GM10248 (cell line): Measurements from ENCODE around the gene HAPLN1.

Experiments used
- CTCF ChIA-PET: fragments of 300-600 bp; sonication (Branson Sonifier 250); formaldehyde crosslinking; extraction: SDS; loops from one replicate; lab custom pipeline; 2021; ENCODE audit warnings: antibody characterized with exemption; lab: Yijun Ruan, JAX
- POLR2A ChIA-PET: fragments of 350-650 bp; sonication (Branson Sonifier 250); formaldehyde crosslinking; extraction: SDS; loops from one replicate; lab custom pipeline; 2020; ENCODE audit warnings: antibody characterized with exemption; lab: Yijun Ruan, JAX
- DNase-seq: peaks from one replicate; pipeline ENCODE4 v3.0.0; 2012; ENCODE audit errors: extremely low spot score
- TF ChIP-seq, protein P1 (sequence below): IDR thresholded peaks from 2 replicates; pipeline ENCODE4 v1.5.1; 2012; ENCODE audit warnings: mild to moderate bottlenecking, low read depth; ENCODE audit errors: extremely low read depth, missing control alignments, control extremely low read depth

Gene HAPLN1

DNA sequence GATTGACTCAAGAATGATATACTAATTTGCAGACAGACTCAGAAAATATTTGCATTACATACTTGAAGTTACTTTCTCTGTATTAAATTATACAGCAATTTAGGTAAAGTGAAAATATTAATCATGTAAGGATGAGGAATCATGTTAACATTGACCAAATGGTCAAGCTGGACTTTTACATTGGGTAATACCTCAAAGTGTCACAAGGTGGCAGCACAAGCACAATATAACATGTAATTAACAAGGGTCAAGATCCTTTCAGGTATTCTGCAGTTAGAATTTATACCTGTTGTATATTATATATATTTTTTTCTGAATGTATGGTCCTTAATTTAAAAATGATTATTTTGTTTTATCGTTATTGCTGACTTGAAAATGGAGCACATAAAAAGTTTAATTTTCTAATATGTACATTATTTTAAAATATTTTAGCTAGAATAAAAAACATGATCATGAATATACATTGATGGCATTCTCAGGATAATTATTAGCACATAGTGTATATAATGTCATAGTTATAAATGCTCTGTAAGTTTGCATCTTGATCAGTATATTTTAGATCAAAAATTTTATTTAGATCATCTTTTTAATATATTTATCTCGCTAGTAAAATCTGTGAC lies 8.6 kb downstream of the HAPLN1 start:
- ChIA-PET CTCF (interaction anchor here (0.6 to 2.0 kb wide), 16 partner anchors 8 to 1361 kb away, joined by 3 to 10 read pairs (median 3); partner anchors contain the start of gene HAPLN1), POLR2A (no interaction called here)
- TF ChIP-seq, protein P1, sequence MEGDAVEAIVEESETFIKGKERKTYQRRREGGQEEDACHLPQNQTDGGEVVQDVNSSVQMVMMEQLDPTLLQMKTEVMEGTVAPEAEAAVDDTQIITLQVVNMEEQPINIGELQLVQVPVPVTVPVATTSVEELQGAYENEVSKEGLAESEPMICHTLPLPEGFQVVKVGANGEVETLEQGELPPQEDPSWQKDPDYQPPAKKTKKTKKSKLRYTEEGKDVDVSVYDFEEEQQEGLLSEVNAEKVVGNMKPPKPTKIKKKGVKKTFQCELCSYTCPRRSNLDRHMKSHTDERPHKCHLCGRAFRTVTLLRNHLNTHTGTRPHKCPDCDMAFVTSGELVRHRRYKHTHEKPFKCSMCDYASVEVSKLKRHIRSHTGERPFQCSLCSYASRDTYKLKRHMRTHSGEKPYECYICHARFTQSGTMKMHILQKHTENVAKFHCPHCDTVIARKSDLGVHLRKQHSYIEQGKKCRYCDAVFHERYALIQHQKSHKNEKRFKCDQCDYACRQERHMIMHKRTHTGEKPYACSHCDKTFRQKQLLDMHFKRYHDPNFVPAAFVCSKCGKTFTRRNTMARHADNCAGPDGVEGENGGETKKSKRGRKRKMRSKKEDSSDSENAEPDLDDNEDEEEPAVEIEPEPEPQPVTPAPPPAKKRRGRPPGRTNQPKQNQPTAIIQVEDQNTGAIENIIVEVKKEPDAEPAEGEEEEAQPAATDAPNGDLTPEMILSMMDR = peak; percentile 71
- peak; percentile 37 for DNase-seq

DNA sequence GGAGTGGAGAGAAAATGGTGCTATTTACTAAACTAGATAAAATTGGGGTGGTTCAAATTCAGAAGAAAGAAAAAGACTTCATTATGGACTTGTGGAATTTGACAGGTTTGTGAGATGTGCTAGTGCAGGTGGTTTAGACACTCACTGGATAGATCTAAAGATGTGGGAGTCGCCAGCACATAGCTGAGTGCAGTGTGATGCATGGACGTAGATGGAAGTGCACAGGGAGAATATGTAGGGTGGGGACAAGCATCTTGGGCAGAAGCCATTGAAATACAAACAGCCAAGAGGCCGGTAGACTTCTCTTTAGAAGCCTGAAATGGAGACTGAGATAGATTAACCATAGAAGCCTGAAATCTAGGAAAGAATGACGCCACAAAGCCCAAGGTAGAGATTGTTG lies 10.7 kb downstream of the HAPLN1 start:
- POLR2A ChIA-PET = no interaction called here
- CTCF ChIA-PET = no interaction called here
- TF ChIP-seq, protein P1 = no peak
- DNase-seq = no peak

DNA sequence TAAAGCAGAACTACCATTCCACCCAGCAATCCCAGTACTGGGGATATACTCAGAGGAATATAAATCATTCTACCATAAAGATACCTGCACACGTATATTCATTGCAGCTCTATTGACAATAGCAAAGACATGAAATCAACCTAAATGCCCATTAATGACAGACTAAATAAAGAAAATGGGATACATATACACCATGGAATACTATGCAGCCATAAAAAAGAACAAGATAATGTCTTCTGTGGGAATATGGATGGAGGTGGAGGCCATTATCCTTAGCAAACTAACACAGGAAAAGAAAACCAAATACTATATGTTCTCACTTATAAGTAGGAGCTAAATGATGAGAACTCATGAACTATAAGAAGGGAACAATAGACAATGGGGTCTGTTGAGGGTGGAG lies 12.5 kb downstream of the HAPLN1 start:
- CTCF ChIA-PET = interaction anchor here (1.6 kb wide), 1 partner anchor 10 kb away, joined by 3 read pairs; no protein-coding TSS in a partner anchor
- POLR2A ChIA-PET = no interaction called here
- TF ChIP-seq, protein P1 = no peak
- no peak for DNase-seq

DNA sequence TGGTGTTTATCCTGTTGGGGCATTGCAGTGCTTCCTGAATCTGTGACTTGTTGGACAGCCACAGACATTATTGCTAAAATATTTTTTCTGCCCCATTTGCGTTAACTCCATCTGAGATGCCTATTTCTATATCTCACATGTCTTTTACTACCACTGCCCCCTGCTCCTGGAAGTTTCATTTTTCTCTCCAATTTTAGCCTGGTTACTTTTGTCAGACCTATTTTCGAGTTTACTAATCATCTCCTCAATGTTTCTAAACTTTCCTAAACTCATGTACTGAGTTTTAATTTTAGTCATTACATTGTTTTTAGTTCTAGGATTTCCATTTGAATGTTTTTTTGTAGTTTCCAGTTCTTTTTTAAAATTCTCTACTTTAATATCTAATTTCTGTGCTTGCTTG lies 17.6 kb downstream of the HAPLN1 start:
- POLR2A ChIA-PET = no interaction called here
- CTCF ChIA-PET = no interaction called here
- DNase-seq = no peak
- TF ChIP-seq, protein P1 = no peak

DNA sequence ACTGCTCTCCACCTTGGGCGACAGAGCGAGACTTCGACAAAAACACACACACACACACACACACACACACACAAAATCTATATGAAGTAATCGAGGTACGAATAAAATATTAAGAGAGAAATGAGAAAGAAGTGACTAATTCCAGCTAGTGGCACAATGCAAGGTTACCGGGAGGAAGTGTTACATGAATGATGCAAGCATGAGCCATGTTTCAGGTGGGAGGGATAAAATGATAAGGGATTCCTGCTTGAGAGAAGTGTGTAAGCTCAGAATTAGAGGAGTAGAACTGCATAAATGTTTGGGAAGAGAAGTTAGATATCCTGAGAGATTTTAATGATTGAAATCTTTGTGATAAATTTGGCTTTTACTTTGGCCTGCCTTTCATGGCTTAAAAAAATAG lies 18.8 kb downstream of the HAPLN1 start:
- POLR2A ChIA-PET = no interaction called here
- CTCF ChIA-PET = interaction anchor here (1.6 kb wide), 1 partner anchor 11 kb away, joined by 4 read pairs; no protein-coding TSS in a partner anchor

DNA sequence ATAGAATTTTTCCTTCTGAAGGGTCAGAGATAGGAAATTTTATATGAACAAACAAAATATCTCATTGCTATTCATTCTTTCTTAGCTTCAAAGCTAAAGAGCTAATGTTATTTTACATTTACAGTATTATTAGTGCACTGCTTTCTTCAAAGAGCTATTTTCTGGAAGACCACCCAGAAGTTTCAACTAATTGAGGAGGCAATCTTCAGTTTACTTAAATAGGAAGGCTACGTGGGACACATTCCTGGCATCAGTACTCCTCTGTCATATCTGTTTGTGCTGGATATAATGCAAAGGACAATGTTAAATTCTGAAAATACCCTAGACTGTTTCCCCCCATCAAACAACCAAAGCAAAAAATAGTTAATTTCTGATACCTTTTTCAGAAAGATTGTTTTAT lies 30.8 kb downstream of the HAPLN1 start:
- no peak for DNase-seq
- POLR2A ChIA-PET = no interaction called here
- TF ChIP-seq, protein P1 = no peak
- CTCF ChIA-PET = no interaction called here

More for the DNA sequence above, 18.8 kb downstream of the HAPLN1 start:
- TF ChIP-seq, protein P1 = no peak
- DNase-seq = no peak
